Measurements from ENCODE around the gene BRD3OS. TPM values are rescaled to one million over a fixed set of nuclear protein-coding genes. Genes with fewer than 3 reads are reported as not detected.

The BRD3OS gene
- total RNA-seq, 1 experiment from 2014 or later, result 13.5 TPM

DNA sequence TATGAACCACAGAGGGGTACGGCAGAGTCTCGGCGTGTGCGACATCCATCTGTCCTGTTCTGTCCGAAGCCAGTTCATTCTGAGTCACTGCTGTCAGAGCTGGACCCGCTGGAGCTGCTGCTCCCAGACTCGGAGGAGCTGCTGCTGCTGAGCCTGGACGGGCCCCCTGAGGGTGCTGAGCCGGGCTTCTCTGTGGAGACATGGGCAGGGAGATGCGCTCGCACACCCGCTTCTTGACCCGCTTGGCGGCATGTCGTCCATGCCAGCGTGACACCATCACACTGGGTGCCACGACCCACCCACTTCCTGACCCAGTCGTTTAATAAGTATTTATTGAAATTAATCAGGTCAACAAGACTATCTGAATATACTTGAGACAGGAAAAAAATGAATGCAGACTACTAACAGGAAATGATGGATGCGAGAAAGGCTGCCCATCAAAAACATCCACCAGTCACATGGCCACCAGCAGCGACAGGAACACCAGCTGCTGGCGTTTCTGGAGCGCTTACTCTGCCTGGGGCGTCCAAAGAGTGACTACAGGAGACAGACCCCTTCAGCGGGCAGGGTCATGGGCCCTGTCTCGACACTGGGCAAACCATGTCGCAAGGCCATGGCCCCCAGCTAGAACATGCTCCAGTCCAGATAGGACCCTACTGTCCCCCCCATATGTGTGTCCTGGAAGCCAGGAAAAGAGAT is 8.4 kb downstream of the BRD3OS start:
- Histone ChIP-seq H3K36me3 (ENCODE audit: insufficient read depth, low read length, poor library complexity, severe bottlenecking) (peaks cover 73% of the 10 kb centered on the region), H3K9me3 (ENCODE audit: low read depth, low read length, poor library complexity, severe bottlenecking) (no peaks in the 10 kb centered on the region), H3K4me1 (ENCODE audit: insufficient read depth, low read length, poor library complexity, severe bottlenecking) (no peaks in the 10 kb centered on the region), H3K27ac (ENCODE audit: low read depth, low read length, poor library complexity, severe bottlenecking) (no peak overlapping the region), H3K27me3 (replicated peaks; ENCODE audit: insufficient read depth, low read depth, low read length, poor library complexity) (no peaks in the 10 kb centered on the region), H3K4me3 (ENCODE audit: low read depth, low read length, poor library complexity, severe bottlenecking) (no peak overlapping the region)
- no TSS peak for BruUV-seq (replicated peaks)
- CTCF ChIA-PET, result no interaction called here
- no peak for TF ChIP-seq EZH2 (IDR thresholded peaks at IDR 0.05; ENCODE audit: borderline replicate concordance, low read depth, low read length, poor library complexity, severe bottlenecking)
- TF ChIP-seq CTCF (conservative IDR thresholded peaks at IDR 0.05; ENCODE audit: low read depth, low read length), result no peak
- POLR2A ChIA-PET (ENCODE audit: low non-redundant PET), result no interaction called here
- intact Hi-C loops (cut with micrococcal nuclease; ENCODE audit: unreplicated experiment), result no loop called here
- DNase-seq (ENCODE audit: low spot score), result no peak

- intact Hi-C loops (cut with micrococcal nuclease; ENCODE audit: unreplicated experiment), result no loop called here
- ChIA-PET CTCF (no interaction called here), POLR2A (ENCODE audit: low non-redundant PET) (no interaction called here)
- no peak for DNase-seq (ENCODE audit: low spot score)
- Histone ChIP-seq H3K4me1 (ENCODE audit: insufficient read depth, low read length, poor library complexity, severe bottlenecking) (no peaks in the 10 kb centered on the region), H3K27me3 (replicated peaks; ENCODE audit: insufficient read depth, low read depth, low read length, poor library complexity) (no peaks in the 10 kb centered on the region), H3K27ac (ENCODE audit: low read depth, low read length, poor library complexity, severe bottlenecking) (no peak overlapping the region), H3K4me3 (ENCODE audit: low read depth, low read length, poor library complexity, severe bottlenecking) (no peak overlapping the region), H3K36me3 (ENCODE audit: insufficient read depth, low read length, poor library complexity, severe bottlenecking) (peaks cover 81% of the 10 kb centered on the region), H3K9me3 (ENCODE audit: low read depth, low read length, poor library complexity, severe bottlenecking) (no peaks in the 10 kb centered on the region)
- no peak for TF ChIP-seq EZH2 (IDR thresholded peaks at IDR 0.05; ENCODE audit: borderline replicate concordance, low read depth, low read length, poor library complexity, severe bottlenecking)
- no peak for TF ChIP-seq CTCF (conservative IDR thresholded peaks at IDR 0.05; ENCODE audit: low read depth, low read length)
- BruUV-seq (replicated peaks), result no TSS peak
Measured at GRCh38 chr9:134034215-134035040, 9.1 kb downstream of the BRD3OS start.

DNA sequence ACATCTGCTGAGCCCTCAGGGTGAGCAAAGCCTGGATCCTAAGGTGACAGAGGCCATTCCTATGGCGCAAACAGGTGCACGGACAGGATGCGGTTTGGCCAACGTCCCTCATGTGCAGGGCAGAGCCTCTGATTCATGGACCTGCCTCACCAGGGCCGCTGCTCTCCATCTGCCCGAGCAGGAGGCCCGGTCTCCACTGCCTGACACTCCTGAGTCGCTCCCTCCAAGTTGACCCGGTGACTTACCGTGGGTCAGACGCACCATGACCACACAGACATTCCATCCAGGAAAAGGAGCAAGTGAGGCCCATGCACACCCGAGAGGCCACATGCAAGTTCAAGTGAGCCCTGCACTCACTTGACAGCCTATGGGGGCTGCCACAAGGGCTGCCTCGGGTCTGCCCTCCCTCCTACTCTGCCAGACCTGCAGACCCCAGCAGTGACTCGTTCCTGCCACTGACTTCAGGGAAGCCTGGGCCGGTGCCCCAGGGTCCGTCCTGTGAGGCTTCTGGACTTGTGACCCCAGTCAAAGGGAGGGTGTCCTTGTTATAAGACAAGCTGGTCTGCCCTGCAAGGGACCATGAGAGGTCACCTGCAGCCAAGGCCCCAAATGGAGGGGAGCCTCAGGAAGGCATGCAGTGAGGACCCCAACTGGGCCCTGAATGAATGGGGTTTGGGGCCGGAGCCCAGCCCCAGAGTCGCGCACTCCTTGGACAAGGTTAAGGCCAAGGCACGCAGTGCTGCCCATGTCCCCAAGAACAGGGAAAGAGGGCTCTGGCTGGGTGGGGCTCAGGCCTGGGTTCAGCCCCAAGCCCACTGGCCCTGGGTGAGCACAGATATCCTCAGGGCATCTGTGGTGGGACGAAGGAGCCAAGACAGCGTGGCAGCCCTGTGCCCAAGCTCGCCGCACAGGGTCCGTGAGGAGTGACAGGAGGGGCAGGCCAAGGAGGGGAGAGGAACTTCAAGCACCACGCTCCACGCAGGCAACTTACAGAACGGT is 10.1 kb downstream of the BRD3OS start:
- Histone ChIP-seq H3K4me3 (ENCODE audit: low read depth, low read length, poor library complexity, severe bottlenecking) (no peak overlapping the region), H3K27ac (ENCODE audit: low read depth, low read length, poor library complexity, severe bottlenecking) (no peak overlapping the region), H3K9me3 (ENCODE audit: low read depth, low read length, poor library complexity, severe bottlenecking) (no peaks in the 10 kb centered on the region), H3K4me1 (ENCODE audit: insufficient read depth, low read length, poor library complexity, severe bottlenecking) (no peaks in the 10 kb centered on the region), H3K36me3 (ENCODE audit: insufficient read depth, low read length, poor library complexity, severe bottlenecking) (peaks cover 87% of the 10 kb centered on the region), H3K27me3 (replicated peaks; ENCODE audit: insufficient read depth, low read depth, low read length, poor library complexity) (no peaks in the 10 kb centered on the region)
- TF ChIP-seq CTCF (conservative IDR thresholded peaks at IDR 0.05; ENCODE audit: low read depth, low read length) (no peak), EZH2 (IDR thresholded peaks at IDR 0.05; ENCODE audit: borderline replicate concordance, low read depth, low read length, poor library complexity, severe bottlenecking) (no peak)
- CTCF ChIA-PET, result no interaction called here
- POLR2A ChIA-PET (ENCODE audit: low non-redundant PET), result no interaction called here
- DNase-seq (ENCODE audit: low spot score), result no peak
- no TSS peak for BruUV-seq (replicated peaks)
- intact Hi-C loops (cut with micrococcal nuclease; ENCODE audit: unreplicated experiment), result no loop called here
